CD4-positive, alpha-beta memory T cell (primary cell): ENCODE measurements around the gene KIRREL3. TPM values are rescaled to one million over a fixed set of nuclear protein-coding genes. Genes with fewer than 3 reads are reported as not detected.

Experiments
- CTCF ChIA-PET: fragments of 350-600 bp; sonication (Branson Sonifier 250); formaldehyde crosslinking; loops from one replicate; lab custom pipeline; 2021; ENCODE audit warnings: inconsistent platforms; ENCODE audit not compliant: partially characterized antibody; lab: Charles Lee
- POLR2A ChIA-PET: fragments of 350-600 bp; sonication (Branson Sonifier 250); formaldehyde crosslinking; loops from one replicate; lab custom pipeline; 2021; ENCODE audit not compliant: partially characterized antibody; lab: Charles Lee
- DNase-seq, 5 donors: peaks; one replicate each; pipeline versions ENCODE4 v3.0.0 to v3.0.0-alpha.2; 2020 to 2022; ENCODE audit warnings: mixed read lengths in 1 of 5
- H3K27ac ChIP-seq: one replicate; pipeline ENCODE4 v1.7.0; 2013; ENCODE audit warnings: low read depth, low read length
- H3K27me3 ChIP-seq: 2 replicates; pipeline ENCODE4 v1.7.0; 2013; ENCODE audit warnings: mild to moderate bottlenecking, low read length, moderate library complexity; ENCODE audit not compliant: insufficient read depth
- H3K36me3 ChIP-seq: 2 replicates; pipeline ENCODE4 v1.7.0; 2013; ENCODE audit warnings: mild to moderate bottlenecking, low read length, moderate library complexity; ENCODE audit not compliant: insufficient read depth
- H3K4me1 ChIP-seq: 2 replicates; pipeline ENCODE4 v1.7.0; 2013; ENCODE audit warnings: mild to moderate bottlenecking, low read length, moderate library complexity; ENCODE audit not compliant: insufficient read depth
- H3K4me3 ChIP-seq, 2 donors: one replicate each; pipeline ENCODE4 v1.7.0; 2013; ENCODE audit warnings: low read length in 2 of 2, mild to moderate bottlenecking in 1 of 2
- H3K9me3 ChIP-seq, 2 donors: one replicate each; pipeline ENCODE4 v1.7.0; 2013; ENCODE audit warnings: low read length in 2 of 2, control low read depth in 1 of 2; ENCODE audit not compliant: control insufficient read depth in 1 of 2
- H3K27ac Mint-ChIP-seq, 7 donors: one replicate each; pipeline ENCODE4 v1.8.0; 2020 to 2021; ENCODE audit warnings: mixed read lengths in 7 of 7, mild to moderate bottlenecking in 6 of 7, inconsistent platforms in 3 of 7, moderate library complexity in 3 of 7
- H3K27me3 Mint-ChIP-seq, 2 donors: one replicate each; pipeline ENCODE4 v1.8.0; 2020 to 2021; ENCODE audit warnings: mixed read lengths in 2 of 2
- H3K36me3 Mint-ChIP-seq, 2 donors: one replicate each; pipeline ENCODE4 v1.8.0; 2020 to 2021; ENCODE audit warnings: mixed read lengths in 2 of 2, inconsistent platforms in 1 of 2, mild to moderate bottlenecking in 1 of 2
- H3K4me1 Mint-ChIP-seq, 4 donors: one replicate each; pipeline ENCODE4 v1.8.0; 2020 to 2021; ENCODE audit warnings: mixed read lengths in 4 of 4, mild to moderate bottlenecking in 1 of 4
- H3K4me3 Mint-ChIP-seq, 8 donors: one replicate each; pipeline ENCODE4 v1.8.0; 2020 to 2021; ENCODE audit warnings: mixed read lengths in 8 of 8, mild to moderate bottlenecking in 7 of 8, moderate library complexity in 6 of 8, inconsistent platforms in 3 of 8
- H3K9me3 Mint-ChIP-seq, 8 donors: one replicate each; pipeline ENCODE4 v1.8.0; 2020 to 2021; ENCODE audit warnings: mixed read lengths in 8 of 8, mild to moderate bottlenecking in 5 of 8, inconsistent platforms in 3 of 8, moderate library complexity in 1 of 8
- intact Hi-C: fragments of 100-400 bp; cut with micrococcal nuclease; formaldehyde crosslinking; loops from one replicate; pipeline ENCODE4 v1.15.1; 2023
- polyA plus RNA-seq, 2 donors: library from polyadenylated mRNA; unstranded; fragments of 300-500 nt; fragmentation: Illumina TruSeq; gene quantifications; one replicate each; pipeline ENCODE4 v1.2.3, GENCODE V29; 2021
- total RNA-seq, 2 experiments: library from RNA; stranded (reverse); gene quantifications; one replicate each; pipeline ENCODE4 v1.2.3, GENCODE V29; 2021

The KIRREL3 gene
- total and polyA plus RNA-seq, 4 experiments from 2014 or later, result not detected

- Mint-ChIP-seq H3K27me3 (peaks cover 3 to 8% of the 10 kb centered on the region in 2 donors), H3K4me1 (peaks cover 0 to 5% (median under 1%) of the 10 kb centered on the region in 4 donors)
- H3K4me1 ChIP-seq, result peaks cover 3% of the 10 kb centered on the region
Observed at GRCh38 chr11:126440276-126440675, 560.3 kb downstream of the KIRREL3 start.

GRCh38 chr11:126438691-126439090 lies 561.9 kb downstream of the KIRREL3 start:
- Mint-ChIP-seq H3K27me3 (peaks cover 2 to 8% of the 10 kb centered on the region in 2 donors), H3K4me1 (peaks cover 0 to 5% (median under 1%) of the 10 kb centered on the region in 4 donors), H3K27ac (no peak overlapping the region), H3K9me3 (no peaks in the 10 kb centered on the region), H3K36me3 (no peaks in the 10 kb centered on the region), H3K4me3 (no peak overlapping the region)
- Histone ChIP-seq H3K4me1 (peaks cover 3% of the 10 kb centered on the region), H3K9me3 (no peaks in the 10 kb centered on the region), H3K4me3 (no peak overlapping the region), H3K27ac (no peak overlapping the region), H3K36me3 (no peaks in the 10 kb centered on the region), H3K27me3 (no peaks in the 10 kb centered on the region)
- POLR2A ChIA-PET, result no interaction called here
- intact Hi-C loops, result no loop called here
- CTCF ChIA-PET, result interaction anchor here (4.7 to 13.4 kb wide), 2 partner anchors 42 to 551 kb away, joined by 28 to 263 read pairs; no protein-coding TSS in a partner anchor
- no peak for DNase-seq

More at GRCh38 chr11:126440276-126440675, 560.3 kb downstream of the KIRREL3 start:
- Mint-ChIP-seq H3K27ac (no peak overlapping the region), H3K4me3 (no peak overlapping the region), H3K36me3 (no peaks in the 10 kb centered on the region), H3K9me3 (no peaks in the 10 kb centered on the region)
- ChIA-PET POLR2A (interaction anchor here (1.6 kb wide), 1 partner anchor 40 kb away, joined by 8 read pairs; no protein-coding TSS in a partner anchor), CTCF (interaction anchor here (1.1 to 13.4 kb wide), 9 partner anchors 8 to 905 kb away, joined by 3 to 263 read pairs (median 5); no protein-coding TSS in a partner anchor)
- no peaks in the 10 kb centered on the region for H3K27me3 ChIP-seq
- H3K27ac ChIP-seq, result no peak overlapping the region
- intact Hi-C loops, result no loop called here
- no peak for DNase-seq
- no peak overlapping the region for H3K4me3 ChIP-seq
- no peaks in the 10 kb centered on the region for H3K36me3 ChIP-seq
- no peaks in the 10 kb centered on the region for H3K9me3 ChIP-seq

GRCh38 chr11:126438272-126438671 lies 562.3 kb downstream of the KIRREL3 start:
- H3K27ac ChIP-seq, result no peak overlapping the region
- ChIA-PET CTCF (interaction anchor here (13.4 kb wide), 1 partner anchor 42 kb away, joined by 263 read pairs; no protein-coding TSS in a partner anchor), POLR2A (no interaction called here)
- H3K27me3 ChIP-seq, result no peaks in the 10 kb centered on the region
- H3K4me1 Mint-ChIP-seq, result peaks cover 0 to 5% (median under 1%) of the 10 kb centered on the region in 4 donors
- H3K27me3 Mint-ChIP-seq, result peaks cover 2 to 8% of the 10 kb centered on the region in 2 donors
- no peak for DNase-seq
- intact Hi-C loops, result no loop called here
- peaks cover 3% of the 10 kb centered on the region for H3K4me1 ChIP-seq
- H3K36me3 ChIP-seq, result no peaks in the 10 kb centered on the region
- no peak overlapping the region for H3K4me3 ChIP-seq
- no peaks in the 10 kb centered on the region for H3K9me3 ChIP-seq
- H3K4me3 Mint-ChIP-seq, result no peak overlapping the region
- no peaks in the 10 kb centered on the region for H3K9me3 Mint-ChIP-seq
- H3K36me3 Mint-ChIP-seq, result no peaks in the 10 kb centered on the region
- no peak overlapping the region for H3K27ac Mint-ChIP-seq

GRCh38 chr11:126437731-126438130 lies 562.8 kb downstream of the KIRREL3 start:
- Histone ChIP-seq H3K9me3 (no peaks in the 10 kb centered on the region), H3K4me3 (no peak overlapping the region), H3K27ac (no peak overlapping the region), H3K4me1 (peaks cover 3% of the 10 kb centered on the region), H3K36me3 (no peaks in the 10 kb centered on the region), H3K27me3 (no peaks in the 10 kb centered on the region)
- intact Hi-C loops, result no loop called here
- Mint-ChIP-seq H3K4me1 (peaks cover 0 to 5% (median under 1%) of the 10 kb centered on the region in 4 donors), H3K27ac (no peak overlapping the region), H3K4me3 (no peak overlapping the region), H3K27me3 (peaks cover 2 to 8% of the 10 kb centered on the region in 2 donors), H3K9me3 (no peaks in the 10 kb centered on the region), H3K36me3 (no peaks in the 10 kb centered on the region)
- DNase-seq, result no peak
- POLR2A ChIA-PET, result no interaction called here
- CTCF ChIA-PET, result interaction anchor here (13.4 kb wide), 1 partner anchor 43 kb away, joined by 263 read pairs; no protein-coding TSS in a partner anchor

- Mint-ChIP-seq H3K36me3 (no peaks in the 10 kb centered on the region), H3K27me3 (peaks cover 2 to 6% of the 10 kb centered on the region in 2 donors), H3K9me3 (no peaks in the 10 kb centered on the region)
Observed at GRCh38 chr11:126436209-126436755, 564.3 kb downstream of the KIRREL3 start.

GRCh38 chr11:126434950-126435335 lies 565.6 kb downstream of the KIRREL3 start:
- Histone ChIP-seq H3K27ac (no peak overlapping the region), H3K4me3 (no peak overlapping the region), H3K4me1 (no peaks in the 10 kb centered on the region), H3K36me3 (no peaks in the 10 kb centered on the region), H3K27me3 (no peaks in the 10 kb centered on the region), H3K9me3 (no peaks in the 10 kb centered on the region)
- H3K27ac Mint-ChIP-seq, result no peak overlapping the region
- intact Hi-C loops, result no loop called here
- ChIA-PET POLR2A (no interaction called here), CTCF (interaction anchor here (13.4 kb wide), 1 partner anchor 46 kb away, joined by 263 read pairs; no protein-coding TSS in a partner anchor)
- H3K27me3 Mint-ChIP-seq, result peaks cover 0 to 2% of the 10 kb centered on the region in 2 donors
- H3K4me3 Mint-ChIP-seq, result no peak overlapping the region
- no peaks in the 10 kb centered on the region for H3K9me3 Mint-ChIP-seq
- no peaks in the 10 kb centered on the region for H3K4me1 Mint-ChIP-seq
- H3K36me3 Mint-ChIP-seq, result no peaks in the 10 kb centered on the region
- no peak for DNase-seq

More at GRCh38 chr11:126436209-126436755, 564.3 kb downstream of the KIRREL3 start:
- intact Hi-C loops, result no loop called here
- no peak for DNase-seq
- Histone ChIP-seq H3K9me3 (no peaks in the 10 kb centered on the region), H3K27me3 (no peaks in the 10 kb centered on the region), H3K27ac (no peak overlapping the region), H3K4me3 (no peak overlapping the region), H3K4me1 (peaks cover 3% of the 10 kb centered on the region), H3K36me3 (no peaks in the 10 kb centered on the region)
- Mint-ChIP-seq H3K4me3 (no peak overlapping the region), H3K27ac (no peak overlapping the region), H3K4me1 (peaks cover 0 to 5% (median under 1%) of the 10 kb centered on the region in 4 donors)
- ChIA-PET POLR2A (no interaction called here), CTCF (interaction anchor here (13.4 kb wide), 1 partner anchor 44 kb away, joined by 263 read pairs; no protein-coding TSS in a partner anchor)

GRCh38 chr11:126433989-126434949 lies 566.3 kb downstream of the KIRREL3 start:
- Mint-ChIP-seq H3K9me3 (no peaks in the 10 kb centered on the region), H3K4me3 (no peak overlapping the region), H3K27me3 (no peaks in the 10 kb centered on the region), H3K27ac (peak overlapping the region in 1 of 7 donors; percentile 64), H3K4me1 (no peaks in the 10 kb centered on the region), H3K36me3 (no peaks in the 10 kb centered on the region)
- POLR2A ChIA-PET, result no interaction called here
- no peaks in the 10 kb centered on the region for H3K27me3 ChIP-seq
- no peak overlapping the region for H3K4me3 ChIP-seq
- CTCF ChIA-PET, result interaction anchor here (13.4 kb wide), 1 partner anchor 46 kb away, joined by 263 read pairs; no protein-coding TSS in a partner anchor
- no peaks in the 10 kb centered on the region for H3K36me3 ChIP-seq
- H3K9me3 ChIP-seq, result no peaks in the 10 kb centered on the region
- H3K27ac ChIP-seq, result no peak overlapping the region
- intact Hi-C loops, result no loop called here
- no peak for DNase-seq
- H3K4me1 ChIP-seq, result no peaks in the 10 kb centered on the region
